Vagina (tissue), 2 donors: Measurements from ENCODE around the gene KLHDC4.

ENCODE experiments used
- CTCF ChIP-seq, 3 experiments: fragments of 450-650 bp in 2 of 3; fragments of 200-600 bp in 1 of 3; sonication (generic) in 1 of 3; IDR thresholded peaks; one replicate each; pipeline ENCODE4 v1.5.1; 2017 to 2019; ENCODE audit warnings: antibody characterized with exemption in 3 of 3, mild to moderate bottlenecking in 2 of 3, moderate library complexity in 2 of 3
- POLR2A ChIP-seq, 2 donors: fragments of 450-650 bp; IDR thresholded peaks; one replicate each; pipeline ENCODE4 v1.6.1; 2017; ENCODE audit warnings: antibody characterized with exemption in 2 of 2, mild to moderate bottlenecking in 2 of 2, moderate library complexity in 2 of 2

GRCh38 chr16:87733190-87733589 is 32.6 kb downstream of the KLHDC4 start:
- no peak for TF ChIP-seq POLR2A (IDR thresholded peaks at IDR 0.05)
- TF ChIP-seq CTCF (IDR thresholded peaks at IDR 0.05) = no peak
